Kidney (tissue), 14 donors: ENCODE data around the gene FAM222A. TPM values are rescaled to one million over a fixed set of nuclear protein-coding genes. Genes with fewer than 3 reads are reported as not detected.

ENCODE experiments used
- DNase-seq, 5 donors: peaks; one replicate each; pipeline ENCODE4 v3.0.0-alpha.2; 2013 to 2020
- FAIRE-seq: peaks from 2 replicates; lab custom pipeline; 2012; peaks lifted over from hg19 to GRCh38; lab: Jason Lieb, UNC
- H3K27ac ChIP-seq, 2 donors: one replicate each; pipeline ENCODE4 v1.7.0; 2013; ENCODE audit warnings: low read depth in 2 of 2, low read length in 2 of 2, inconsistent platforms in 1 of 2
- H3K27me3 ChIP-seq: one replicate; pipeline ENCODE4 v1.7.1; 2013; ENCODE audit warnings: low read length, inconsistent platforms; ENCODE audit not compliant: control insufficient read depth, insufficient read depth
- H3K36me3 ChIP-seq, 3 donors: one replicate each; pipeline versions ENCODE4 v1.7.0 to v1.7.1; 2013; ENCODE audit warnings: low read length in 3 of 3, control low read depth in 1 of 3, inconsistent platforms in 1 of 3; ENCODE audit not compliant: insufficient read depth in 3 of 3, control insufficient read depth in 2 of 3
- H3K4me1 ChIP-seq, 3 donors: one replicate each; pipeline versions ENCODE4 v1.7.0 to v1.7.1; 2013; ENCODE audit warnings: low read length in 3 of 3, inconsistent platforms in 1 of 3, low read depth in 1 of 3; ENCODE audit not compliant: control insufficient read depth in 2 of 3, insufficient read depth in 2 of 3
- H3K4me3 ChIP-seq, 3 donors: one replicate each; pipeline versions ENCODE4 v1.7.0 to v1.8.1; 2013; ENCODE audit warnings: low read length in 3 of 3, control low read depth in 1 of 3, inconsistent platforms in 1 of 3
- H3K9ac ChIP-seq, 3 donors: one replicate each; pipeline versions ENCODE4 v1.7.0 to v1.7.1; 2013; ENCODE audit warnings: low read length in 3 of 3, control low read depth in 1 of 3, inconsistent platforms in 1 of 3
- H3K9me3 ChIP-seq, 3 donors: one replicate each; pipeline versions ENCODE4 v1.7.0 to v1.7.1; 2013; ENCODE audit warnings: low read length in 3 of 3, control low read depth in 1 of 3, inconsistent platforms in 1 of 3; ENCODE audit not compliant: control insufficient read depth in 2 of 3, insufficient read depth in 1 of 3
- intact Hi-C: fragments of 100-400 bp; cut with DNase I; formaldehyde crosslinking; loops from one replicate; pipeline ENCODE4 v1.11.1; 2022
- polyA plus RNA-seq: library from polyadenylated mRNA; stranded (reverse); fragments of 350-450 nt; fragmentation: Illumina TruSeq; extraction: RNeasy Lipid Tissue Mini Kit (QIAGEN cat#74804); gene quantifications from one replicate; pipeline ENCODE4 v1.2.3, GENCODE V29; 2014; ENCODE audit warnings: low read depth, low replicate concordance; ENCODE audit not compliant: insufficient read depth
- total RNA-seq: library from RNA; stranded (reverse); fragmentation: NEBNext Ultra II Directional; extraction: Animal tissue kit (Norgen Biotek cat#: 25700); gene quantifications from one replicate; pipeline ENCODE4 v1.2.1, GENCODE V29; 2021
- TF ChIP-seq, protein P1 (sequence below): IDR thresholded peaks from 3 replicates; pipeline ENCODE4 v1.5.1; 2012; ENCODE audit warnings: mild to moderate bottlenecking, moderate library complexity, borderline replicate concordance; ENCODE audit not compliant: insufficient read depth; ENCODE audit errors: extremely low read depth
- donor health status: control.
- donor health status: control.
- donor health status: control.
- donor health status: control.
- donor health status: control.
- donor health status: DM: yes; HTN: yes; CAD: no.
- donor health status: Normal renal cell carcinoma (clear cell type).

The FAM222A gene
- total and polyA plus RNA-seq, 2 donors from 2014 or later: 3.7 to 12.5 TPM

DNA sequence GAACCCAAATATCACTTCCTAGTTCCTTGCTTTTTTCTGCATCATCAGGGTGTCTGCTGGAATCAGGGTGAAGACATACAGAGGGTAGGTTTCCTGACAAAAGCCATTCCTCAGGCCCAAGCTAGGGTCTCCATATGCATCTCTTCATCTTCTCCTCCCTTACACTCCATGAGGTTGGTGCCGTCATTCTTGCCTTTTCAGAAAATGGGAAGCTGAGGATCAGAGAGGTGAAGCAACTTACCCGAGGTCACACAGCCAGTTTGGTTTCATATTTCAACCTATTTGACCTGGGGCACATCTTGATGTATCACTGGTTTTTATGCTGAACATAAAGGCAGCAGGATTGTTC lies 7.3 kb upstream of the FAM222A start:
- no peaks in the 10 kb centered on the region for H3K36me3 ChIP-seq
- H3K4me3 ChIP-seq: no peak overlapping the region
- TF ChIP-seq, protein P1, sequence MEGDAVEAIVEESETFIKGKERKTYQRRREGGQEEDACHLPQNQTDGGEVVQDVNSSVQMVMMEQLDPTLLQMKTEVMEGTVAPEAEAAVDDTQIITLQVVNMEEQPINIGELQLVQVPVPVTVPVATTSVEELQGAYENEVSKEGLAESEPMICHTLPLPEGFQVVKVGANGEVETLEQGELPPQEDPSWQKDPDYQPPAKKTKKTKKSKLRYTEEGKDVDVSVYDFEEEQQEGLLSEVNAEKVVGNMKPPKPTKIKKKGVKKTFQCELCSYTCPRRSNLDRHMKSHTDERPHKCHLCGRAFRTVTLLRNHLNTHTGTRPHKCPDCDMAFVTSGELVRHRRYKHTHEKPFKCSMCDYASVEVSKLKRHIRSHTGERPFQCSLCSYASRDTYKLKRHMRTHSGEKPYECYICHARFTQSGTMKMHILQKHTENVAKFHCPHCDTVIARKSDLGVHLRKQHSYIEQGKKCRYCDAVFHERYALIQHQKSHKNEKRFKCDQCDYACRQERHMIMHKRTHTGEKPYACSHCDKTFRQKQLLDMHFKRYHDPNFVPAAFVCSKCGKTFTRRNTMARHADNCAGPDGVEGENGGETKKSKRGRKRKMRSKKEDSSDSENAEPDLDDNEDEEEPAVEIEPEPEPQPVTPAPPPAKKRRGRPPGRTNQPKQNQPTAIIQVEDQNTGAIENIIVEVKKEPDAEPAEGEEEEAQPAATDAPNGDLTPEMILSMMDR: no peak
- H3K27ac ChIP-seq: no peak overlapping the region
- no peak for FAIRE-seq
- intact Hi-C loops: no loop called here
- H3K4me1 ChIP-seq: peaks cover 0 to 6% (median 4%) of the 10 kb centered on the region in 3 donors
- no peaks in the 10 kb centered on the region for H3K9me3 ChIP-seq
- DNase-seq: no peak
- H3K9ac ChIP-seq: no peak overlapping the region
- H3K27me3 ChIP-seq: no peaks in the 10 kb centered on the region

DNA sequence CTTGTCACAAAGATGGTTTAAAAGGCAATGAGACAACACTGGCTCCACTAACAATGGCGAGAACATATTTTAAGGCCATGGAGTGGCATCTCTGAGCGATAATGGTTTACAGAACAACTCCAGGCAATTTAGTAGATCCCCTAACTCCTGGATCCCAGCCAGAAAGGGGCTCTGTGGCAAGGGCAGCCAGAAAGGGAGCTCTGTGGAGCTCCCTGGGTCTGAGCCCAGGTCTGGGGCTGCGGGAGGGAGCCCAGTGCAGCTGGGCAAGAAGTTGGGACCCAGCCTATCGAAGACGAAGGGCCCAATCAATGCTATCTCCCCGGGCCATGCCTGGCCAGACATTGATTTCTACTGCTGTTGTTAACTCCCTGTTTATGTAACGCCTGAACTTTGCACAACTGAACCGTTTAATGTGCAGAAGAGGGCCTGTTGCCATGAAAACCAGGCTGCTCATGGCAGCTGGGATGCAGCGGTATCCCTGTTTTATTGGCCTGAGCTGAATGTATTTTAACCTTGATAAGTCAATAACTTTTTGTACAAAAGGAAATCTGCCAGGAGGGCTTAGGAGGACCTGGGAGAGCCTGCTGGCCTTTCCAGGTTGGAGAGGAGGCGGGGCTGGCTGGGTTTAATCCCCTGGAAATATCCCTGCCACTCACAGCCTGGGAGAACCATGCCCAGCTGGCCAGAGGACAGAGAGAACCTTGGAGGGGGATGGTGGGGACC lies 6.7 kb upstream of the FAM222A start:
- TF ChIP-seq, protein P1: no peak
- intact Hi-C loops: no loop called here
- Histone ChIP-seq H3K27me3 (no peaks in the 10 kb centered on the region), H3K9ac (no peak overlapping the region), H3K4me1 (peaks cover 0 to 6% (median 4%) of the 10 kb centered on the region in 3 donors), H3K9me3 (no peaks in the 10 kb centered on the region), H3K36me3 (no peaks in the 10 kb centered on the region), H3K4me3 (no peak overlapping the region), H3K27ac (no peak overlapping the region)
- DNase-seq: peak in 3 of 5 donors; percentile 26 to 60 (median 40)
- FAIRE-seq: no peak

DNA sequence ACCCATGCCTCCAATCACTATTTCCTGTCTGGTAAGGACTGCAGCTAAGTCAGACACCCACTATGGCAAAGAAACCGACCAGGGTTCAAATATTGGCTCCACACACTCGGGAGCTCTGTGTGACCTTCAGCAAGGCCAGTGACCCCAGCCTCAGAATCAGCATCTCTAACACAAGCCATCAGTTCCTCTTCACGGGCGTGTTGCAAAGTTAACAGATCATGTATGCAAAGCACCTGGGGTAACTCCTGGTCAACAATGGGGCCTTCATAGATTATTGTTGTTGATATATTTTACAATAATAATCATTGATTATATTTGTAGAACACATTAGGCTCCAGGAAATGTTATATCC lies 6.2 kb upstream of the FAM222A start:
- FAIRE-seq (no peak), DNase-seq (peak in 1 of 5 donors; percentile 25)
- Histone ChIP-seq H3K9me3 (no peaks in the 10 kb centered on the region), H3K4me1 (peaks cover 0 to 6% (median 4%) of the 10 kb centered on the region in 3 donors), H3K4me3 (no peak overlapping the region), H3K27me3 (no peaks in the 10 kb centered on the region), H3K9ac (no peak overlapping the region), H3K36me3 (no peaks in the 10 kb centered on the region), H3K27ac (no peak overlapping the region)
- intact Hi-C loops: no loop called here
- TF ChIP-seq, protein P1: no peak
